Keratinocyte (primary cell): Measurements from ENCODE around the gene ZFP36. TPM values are rescaled to one million over a fixed set of nuclear protein-coding genes. Genes with fewer than 3 reads are reported as not detected.

Experiments
- DNase-seq: peaks from one replicate; pipeline ENCODE4 v3.0.0-alpha.2; 2011; ENCODE audit warnings: low read depth, missing footprints, low spot score
- FAIRE-seq: peaks from 2 replicates; lab custom pipeline; 2011; peaks lifted over from hg19 to GRCh38; lab: Jason Lieb, UNC
- H2AFZ ChIP-seq: 2 replicates; pipeline ENCODE4 v1.6.0; 2012; ENCODE audit warnings: low read length, control low read depth, inconsistent platforms; ENCODE audit not compliant: control insufficient read depth
- H3K27ac ChIP-seq: 2 replicates; pipeline ENCODE4 v1.5.1; 2011; ENCODE audit warnings: low read length; ENCODE audit not compliant: control insufficient read depth, insufficient read depth
- H3K27me3 ChIP-seq: 3 replicates; pipeline ENCODE4 v1.6.0; 2011; ENCODE audit warnings: low read length; ENCODE audit not compliant: control insufficient read depth, insufficient read depth; ENCODE audit errors: extremely low read depth
- H3K36me3 ChIP-seq, 2 experiments: 2 replicates in 1 of 2; 3 replicates in 1 of 2; pipeline ENCODE4 v1.5.1; 2011; ENCODE audit warnings: low read length in 2 of 2, mild to moderate bottlenecking in 1 of 2; ENCODE audit not compliant: control insufficient read depth in 2 of 2, insufficient read depth in 2 of 2; ENCODE audit errors: extremely low read depth in 1 of 2
- H3K4me1 ChIP-seq: 3 replicates; pipeline ENCODE4 v1.5.1; 2011; ENCODE audit warnings: low read length; ENCODE audit not compliant: control insufficient read depth, insufficient read depth; ENCODE audit errors: extremely low read depth
- H3K4me2 ChIP-seq: 3 replicates; pipeline ENCODE4 v1.6.0; 2011; ENCODE audit warnings: low read depth, low read length; ENCODE audit not compliant: control insufficient read depth, insufficient read depth; ENCODE audit errors: extremely low read depth
- H3K4me3 ChIP-seq, 3 experiments: fragments of 200-600 bp in 1 of 3; sonication (generic) in 1 of 3; 2 replicates in 2 of 3; 3 replicates in 1 of 3; pipeline ENCODE4 v1.5.1; 2011 to 2016; ENCODE audit warnings: low read length in 3 of 3, mild to moderate bottlenecking in 3 of 3, control low read depth in 2 of 3, inconsistent platforms in 1 of 3, low read depth in 1 of 3, mixed read lengths in 1 of 3, mixed run types in 1 of 3, moderate library complexity in 1 of 3; ENCODE audit not compliant: control insufficient read depth in 2 of 3, insufficient read depth in 2 of 3; ENCODE audit errors: extremely low read depth in 1 of 3
- H3K79me2 ChIP-seq: 2 replicates; pipeline ENCODE4 v1.6.0; 2012; ENCODE audit warnings: low read length; ENCODE audit not compliant: control insufficient read depth, insufficient read depth
- H3K9ac ChIP-seq: 3 replicates; pipeline ENCODE4 v1.6.0; 2011; ENCODE audit warnings: low read length; ENCODE audit not compliant: control insufficient read depth, insufficient read depth; ENCODE audit errors: extremely low read depth
- H3K9me1 ChIP-seq: 3 replicates; pipeline ENCODE4 v1.6.0; 2011; ENCODE audit warnings: low read length; ENCODE audit not compliant: control insufficient read depth, insufficient read depth; ENCODE audit errors: extremely low read depth
- H3K9me3 ChIP-seq: 2 replicates; pipeline ENCODE4 v1.5.1; 2012; ENCODE audit warnings: low read depth, low read length; ENCODE audit not compliant: control insufficient read depth
- H4K20me1 ChIP-seq: 3 replicates; pipeline ENCODE4 v1.6.0; 2011; ENCODE audit warnings: low read length; ENCODE audit not compliant: control insufficient read depth, insufficient read depth; ENCODE audit errors: extremely low read depth
- EZH2 ChIP-seq: IDR thresholded peaks from one replicate; pipeline ENCODE4 v1.6.1; 2012; ENCODE audit warnings: inconsistent platforms, mild to moderate bottlenecking, low read length, moderate library complexity
- dilution Hi-C: fragments of 300-500 bp; cut with MboI; formaldehyde crosslinking; loops from one replicate; pipeline ENCODE4 v1.7.0; 2020; ENCODE audit warnings: low sequenced_read_pairs; ENCODE audit not compliant: extremely low pct_ligation_motif_present
- polyA plus RNA-seq, 5 experiments: library from polyadenylated mRNA; depleted of rRNA in 3 of 5; stranded (reverse) in 3 of 5; stranded (forward) in 1 of 5; unstranded in 1 of 5; fragments of >200 nt; gene quantifications; 1 replicate in 1 of 5; 2 replicates in 3 of 5; 3 replicates in 1 of 5; pipeline versions ENCODE4 v1.2.1 to v1.2.3, GENCODE V29; 2011 to 2012; ENCODE audit warnings: missing spikeins in 2 of 5, low read depth in 1 of 5, low replicate concordance in 1 of 5
- TF ChIP-seq, protein P1 (sequence below), 3 experiments: IDR thresholded peaks in 1 of 3; conservative IDR thresholded peaks in 1 of 3; optimal IDR thresholded peaks in 1 of 3; 2 replicates in 2 of 3; 3 replicates in 1 of 3; pipeline versions ENCODE3 to v1.5.1; 2011; ENCODE audit warnings: low read length in 3 of 3, mild to moderate bottlenecking in 3 of 3, moderate library complexity in 2 of 3, control low read depth in 1 of 3, inconsistent platforms in 1 of 3; ENCODE audit not compliant: insufficient read depth in 2 of 3; ENCODE audit errors: extremely low read depth in 1 of 3

The ZFP36 gene
- polyA plus RNA-seq, 1 donor (not counting 4 experiments of a cell fraction or from before 2014, with no cell fraction given) = 12.8 TPM

DNA sequence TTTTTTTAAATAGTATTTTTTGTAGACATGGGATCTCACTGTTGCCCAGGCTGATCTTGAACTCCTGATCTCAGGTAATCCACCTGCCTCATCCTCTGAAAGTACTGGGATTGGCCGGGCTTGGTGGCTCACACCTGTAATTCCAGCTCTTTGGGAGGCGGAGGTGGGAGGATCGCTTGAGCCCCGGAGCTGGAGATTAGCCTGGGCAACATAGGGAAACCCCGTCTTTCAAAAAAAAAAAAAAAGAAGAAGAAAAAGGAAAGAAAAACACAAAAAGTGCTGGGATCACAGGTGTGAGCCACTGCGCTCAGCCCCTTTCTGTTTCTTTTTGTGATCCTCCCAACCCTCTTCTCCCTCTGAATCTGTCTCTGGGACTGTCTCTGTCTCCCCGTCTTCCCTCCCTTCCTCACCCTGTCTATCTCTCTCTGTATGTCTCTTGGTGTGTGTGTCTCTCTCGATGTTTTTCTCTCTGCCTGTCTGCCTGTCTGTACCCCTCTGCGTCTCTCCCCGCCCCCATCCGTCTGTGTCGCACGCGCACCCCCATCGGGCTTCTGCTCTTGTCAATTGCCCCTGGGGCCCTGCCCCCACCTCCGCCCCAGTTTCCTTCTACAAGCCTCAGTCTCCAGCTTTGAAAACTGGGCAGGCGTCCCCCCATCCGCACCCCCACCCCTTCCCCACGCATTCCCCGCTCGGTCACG, 540 bp upstream of the ZFP36 start:
- H3K27me3 ChIP-seq = no peaks in the 10 kb centered on the region
- H3K9me1 ChIP-seq = no peaks in the 10 kb centered on the region
- no peak for DNase-seq
- TF ChIP-seq EZH2 = no peak
- H3K4me1 ChIP-seq = peaks cover 38% of the 10 kb centered on the region
- H3K27ac ChIP-seq = peak overlapping the region; percentile 83
- peaks cover 6 to 14% of the 10 kb centered on the region in 2 experiments for H3K36me3 ChIP-seq
- H3K4me3 ChIP-seq = peak overlapping the region; percentile 75 to 85 (median 81)
- peaks cover 4% of the 10 kb centered on the region for H4K20me1 ChIP-seq
- no peaks in the 10 kb centered on the region for H3K9me3 ChIP-seq
- no peak overlapping the region for H2AFZ ChIP-seq
- no peak for FAIRE-seq
- peak overlapping the region; percentile 93 for H3K9ac ChIP-seq
- H3K79me2 ChIP-seq = peaks cover 23% of the 10 kb centered on the region
- peak overlapping the region; percentile 86 for H3K4me2 ChIP-seq
- dilution Hi-C loops = no loop called here

DNA sequence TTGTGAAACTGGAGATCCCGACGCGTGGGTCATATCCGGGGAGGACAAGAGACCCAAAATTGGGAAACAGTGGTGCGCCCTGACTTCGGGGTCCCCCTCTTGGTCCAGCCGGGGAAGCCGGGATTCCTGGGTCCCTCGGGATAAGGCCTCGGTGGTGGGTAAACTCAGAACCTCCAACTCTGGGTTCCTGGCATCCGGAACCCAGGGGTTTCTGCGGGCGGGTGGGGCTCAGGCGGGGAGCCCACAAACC, 688 bp downstream of the ZFP36 start:
- Histone ChIP-seq H3K27me3 (no peaks in the 10 kb centered on the region), H3K36me3 (peaks cover 6 to 14% of the 10 kb centered on the region in 2 experiments), H3K79me2 (peaks cover 23% of the 10 kb centered on the region), H3K9me1 (no peaks in the 10 kb centered on the region), H3K27ac (peak overlapping the region; percentile 88), H3K9me3 (no peaks in the 10 kb centered on the region), H3K4me3 (peak overlapping the region; percentile 75 to 85 (median 81)), H3K9ac (peak overlapping the region; percentile 93), H2AFZ (no peak overlapping the region), H4K20me1 (peaks cover 4% of the 10 kb centered on the region), H3K4me1 (peaks cover 33% of the 10 kb centered on the region), H3K4me2 (peak overlapping the region; percentile 88)
- TF ChIP-seq EZH2 = no peak
- TF ChIP-seq, protein P1, sequence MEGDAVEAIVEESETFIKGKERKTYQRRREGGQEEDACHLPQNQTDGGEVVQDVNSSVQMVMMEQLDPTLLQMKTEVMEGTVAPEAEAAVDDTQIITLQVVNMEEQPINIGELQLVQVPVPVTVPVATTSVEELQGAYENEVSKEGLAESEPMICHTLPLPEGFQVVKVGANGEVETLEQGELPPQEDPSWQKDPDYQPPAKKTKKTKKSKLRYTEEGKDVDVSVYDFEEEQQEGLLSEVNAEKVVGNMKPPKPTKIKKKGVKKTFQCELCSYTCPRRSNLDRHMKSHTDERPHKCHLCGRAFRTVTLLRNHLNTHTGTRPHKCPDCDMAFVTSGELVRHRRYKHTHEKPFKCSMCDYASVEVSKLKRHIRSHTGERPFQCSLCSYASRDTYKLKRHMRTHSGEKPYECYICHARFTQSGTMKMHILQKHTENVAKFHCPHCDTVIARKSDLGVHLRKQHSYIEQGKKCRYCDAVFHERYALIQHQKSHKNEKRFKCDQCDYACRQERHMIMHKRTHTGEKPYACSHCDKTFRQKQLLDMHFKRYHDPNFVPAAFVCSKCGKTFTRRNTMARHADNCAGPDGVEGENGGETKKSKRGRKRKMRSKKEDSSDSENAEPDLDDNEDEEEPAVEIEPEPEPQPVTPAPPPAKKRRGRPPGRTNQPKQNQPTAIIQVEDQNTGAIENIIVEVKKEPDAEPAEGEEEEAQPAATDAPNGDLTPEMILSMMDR (optimal IDR thresholded peaks at IDR 0.05 in 1 of 3, IDR thresholded peaks at IDR 0.05 in 1 of 3, conservative IDR thresholded peaks at IDR 0.05 in 1 of 3; ENCODE audit: extremely low read depth in 1 of 3, insufficient read depth in 2 of 3, low read length in 3 of 3) = no peak
- no peak for FAIRE-seq
- dilution Hi-C loops = no loop called here
- DNase-seq = no peak
